Endometrial microvascular endothelial cells (primary cell): ENCODE data around the gene AFF3. TPM values are rescaled to one million over a fixed set of nuclear protein-coding genes. Genes with fewer than 3 reads are reported as not detected.

Experiments
- in situ Hi-C: cut with HindIII; loops from 2 replicates; pipeline ENCODE4 v1.10.0; 2017; ENCODE audit warnings: low sequenced_read_pairs, low pct_unique_long_range_greater_than_20kb; ENCODE audit errors: inconsistent ontology term
- total RNA-seq: library from RNA; depleted of rRNA; stranded (reverse); fragments of >200 nt; gene quantifications from one replicate; pipeline ENCODE4 v1.2.3, GENCODE V29; 2015; ENCODE audit errors: inconsistent ontology term

AFF3 gene
- total RNA-seq, 1 donor from 2014 or later = 19.5 TPM

DNA sequence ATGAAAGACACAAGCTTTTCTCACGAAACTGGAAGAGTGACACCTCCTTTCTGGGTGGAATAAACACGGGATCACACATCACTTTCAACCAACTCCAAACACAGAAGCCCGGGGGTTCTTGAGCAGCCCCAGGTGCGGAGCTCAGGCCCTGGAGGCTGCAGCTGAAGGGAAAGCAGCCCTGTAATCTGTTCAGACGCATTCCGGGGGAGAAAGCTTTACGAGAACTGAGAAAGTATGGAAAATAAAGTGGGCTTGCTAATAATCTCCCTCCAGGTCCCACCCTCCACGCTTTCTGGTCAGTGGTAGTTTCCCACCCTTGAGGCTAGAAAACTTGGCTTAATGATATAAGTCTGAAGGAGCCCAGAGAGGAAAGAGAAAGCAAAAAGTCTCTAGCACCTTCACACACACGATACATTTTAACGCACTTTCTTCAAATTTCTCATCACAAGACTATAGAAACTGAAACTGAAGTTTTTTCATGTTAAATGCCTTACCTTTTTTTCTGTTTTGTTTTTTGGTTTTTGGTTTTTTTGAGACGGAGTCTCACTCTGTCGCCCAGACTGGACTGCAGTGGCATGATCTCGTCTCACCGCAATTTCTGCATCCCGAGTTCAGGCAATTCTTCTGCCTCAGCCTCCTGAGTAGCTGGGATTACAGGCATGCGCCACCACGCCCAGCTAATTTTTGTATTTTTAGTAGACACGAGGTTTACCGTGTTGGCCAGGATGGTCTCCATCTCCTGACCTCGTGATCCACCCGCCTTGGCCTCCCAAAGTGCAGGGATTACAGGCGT, 141.3 kb downstream of the AFF3 start:
- in situ Hi-C loops = no loop called here

DNA sequence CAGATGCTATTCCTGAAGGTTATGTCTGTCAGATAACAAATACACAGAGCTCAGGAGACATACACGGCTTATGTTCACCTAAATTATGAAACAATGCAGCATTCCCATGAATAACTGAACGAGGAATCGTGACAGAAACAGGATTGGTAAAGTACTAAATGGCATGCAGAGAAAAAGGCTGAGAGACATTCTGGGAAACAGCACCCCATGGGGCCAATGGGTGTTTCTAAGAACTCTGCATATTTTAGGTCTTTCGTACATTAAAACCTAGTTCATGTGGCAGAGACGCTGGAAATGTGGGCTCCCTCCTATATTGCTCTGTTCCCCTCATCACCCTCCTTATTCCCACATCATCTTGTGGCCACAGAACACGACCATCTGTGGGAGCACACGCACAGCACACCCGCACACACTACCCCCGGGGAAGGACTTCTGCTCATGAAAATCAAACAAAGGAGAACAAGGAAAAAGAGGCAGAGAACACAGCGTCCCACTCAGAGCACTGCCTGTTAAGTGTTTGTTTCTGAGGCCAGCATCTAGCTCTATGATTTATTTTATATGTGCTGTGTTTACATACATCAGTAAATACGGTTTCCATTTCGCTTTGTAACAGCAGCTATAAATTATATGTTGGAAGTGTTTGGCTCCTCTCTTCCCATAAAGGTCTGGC, 143.6 kb downstream of the AFF3 start:
- in situ Hi-C loops = no loop called here

- in situ Hi-C loops = no loop called here
Observed at GRCh38 chr2:99989905-99990304, 152.5 kb downstream of the AFF3 start.

DNA sequence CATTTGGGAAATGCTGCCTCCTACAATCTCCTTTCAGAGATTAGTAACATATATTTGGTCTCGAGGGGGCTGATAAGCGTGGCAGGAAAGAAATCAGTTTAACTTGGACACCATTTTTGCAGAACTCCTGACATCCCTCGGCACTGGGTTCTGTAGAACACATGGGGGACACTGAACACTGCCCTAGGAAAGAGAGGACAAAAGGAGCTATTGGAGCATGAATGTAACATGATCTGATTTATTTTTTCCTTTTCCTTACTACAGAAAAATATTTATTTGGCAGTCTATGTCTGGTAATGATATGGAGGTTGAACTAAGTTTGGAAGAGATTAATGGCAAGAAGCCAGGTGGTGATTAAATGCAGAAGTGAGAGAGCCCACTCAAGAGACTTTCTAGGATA, 153.8 kb downstream of the AFF3 start:
- in situ Hi-C loops = no loop called here

GRCh38 chr2:99987160-99987559, 155.2 kb downstream of the AFF3 start:
- in situ Hi-C loops = no loop called here

DNA sequence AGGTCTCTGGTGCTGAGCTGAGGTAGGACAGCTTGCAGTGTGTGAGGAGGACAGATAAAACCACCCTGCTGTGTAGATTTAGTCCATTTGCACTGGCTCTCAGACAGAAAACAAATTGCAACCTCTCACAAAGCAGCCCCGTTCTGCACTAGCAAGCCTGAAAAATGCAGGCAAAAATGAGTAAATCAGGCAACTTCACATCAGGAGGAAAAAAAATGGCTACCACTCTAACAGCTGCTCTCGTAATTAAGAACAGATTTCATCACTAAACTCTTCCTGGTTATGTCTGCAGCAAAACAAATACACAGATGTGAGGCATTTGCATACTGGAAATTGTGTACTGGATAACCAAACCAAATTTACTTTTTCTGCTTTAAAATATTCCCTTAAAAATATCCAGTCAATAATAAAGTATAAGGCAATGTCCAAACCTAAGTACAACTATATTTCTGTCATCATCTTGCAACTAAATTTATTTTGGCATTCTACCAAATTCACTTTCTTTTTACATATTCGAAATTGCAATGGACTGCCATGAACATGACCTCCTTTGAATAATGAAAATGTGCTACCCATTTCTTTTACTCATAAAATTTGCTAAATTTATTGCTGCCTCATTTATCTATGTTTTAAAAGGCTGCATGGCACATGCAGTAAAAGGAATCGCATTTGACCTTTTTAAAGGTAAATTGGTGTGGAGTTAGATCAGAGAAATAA, 157.4 kb downstream of the AFF3 start:
- in situ Hi-C loops = no loop called here

GRCh38 chr2:99982744-99983143, 159.6 kb downstream of the AFF3 start:
- in situ Hi-C loops = no loop called here

- in situ Hi-C loops = no loop called here
Observed at GRCh38 chr2:99981840-99982239, 160.6 kb downstream of the AFF3 start.

GRCh38 chr2:99980176-99980575, 162.2 kb downstream of the AFF3 start:
- in situ Hi-C loops = no loop called here

- in situ Hi-C loops = no loop called here
Observed at GRCh38 chr2:99977966-99978365, 164.4 kb downstream of the AFF3 start.

DNA sequence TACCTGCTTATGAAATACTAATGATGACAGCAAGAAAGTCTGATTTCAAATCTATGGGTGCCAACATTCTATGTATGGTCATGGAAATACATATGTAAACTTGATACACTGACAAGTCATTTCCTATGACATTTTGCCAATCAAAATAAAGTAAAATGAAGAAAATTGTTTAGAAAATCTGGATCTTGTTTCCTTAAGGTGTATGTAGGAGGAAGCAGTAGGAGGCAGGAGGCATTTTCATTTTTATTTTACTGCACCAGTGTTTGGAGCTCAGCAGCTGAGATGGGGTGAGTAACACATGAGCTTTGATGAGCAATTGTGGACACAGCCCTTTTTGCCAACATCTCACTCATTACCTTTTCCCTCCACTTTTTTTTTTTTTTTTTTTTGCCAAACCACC, 167.0 kb downstream of the AFF3 start:
- in situ Hi-C loops = no loop called here

GRCh38 chr2:99974682-99975375, 167.6 kb downstream of the AFF3 start:
- in situ Hi-C loops = no loop called here

DNA sequence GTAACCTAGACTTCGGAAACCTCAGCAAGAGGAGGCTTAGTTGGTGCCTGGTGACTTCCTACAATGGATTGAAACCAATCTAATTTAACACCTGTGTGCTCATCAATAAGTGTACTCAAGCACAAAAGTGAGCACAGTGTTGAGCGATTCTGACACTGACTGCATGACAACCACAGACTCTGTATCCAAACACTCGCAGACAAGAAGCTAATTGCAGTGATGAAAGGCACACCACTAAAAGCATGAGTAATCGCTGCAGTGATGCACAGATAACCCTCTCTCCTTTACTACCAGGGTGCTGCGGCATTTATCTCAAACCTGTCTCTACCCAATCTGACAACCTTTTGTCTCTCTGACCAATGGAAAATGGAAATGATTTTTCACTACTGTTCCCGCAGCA, 168.1 kb downstream of the AFF3 start:
- in situ Hi-C loops = no loop called here

- in situ Hi-C loops = no loop called here
Observed at GRCh38 chr2:99971326-99971900, 171.0 kb downstream of the AFF3 start.

GRCh38 chr2:99970292-99970868, 172.0 kb downstream of the AFF3 start:
- in situ Hi-C loops = no loop called here

DNA sequence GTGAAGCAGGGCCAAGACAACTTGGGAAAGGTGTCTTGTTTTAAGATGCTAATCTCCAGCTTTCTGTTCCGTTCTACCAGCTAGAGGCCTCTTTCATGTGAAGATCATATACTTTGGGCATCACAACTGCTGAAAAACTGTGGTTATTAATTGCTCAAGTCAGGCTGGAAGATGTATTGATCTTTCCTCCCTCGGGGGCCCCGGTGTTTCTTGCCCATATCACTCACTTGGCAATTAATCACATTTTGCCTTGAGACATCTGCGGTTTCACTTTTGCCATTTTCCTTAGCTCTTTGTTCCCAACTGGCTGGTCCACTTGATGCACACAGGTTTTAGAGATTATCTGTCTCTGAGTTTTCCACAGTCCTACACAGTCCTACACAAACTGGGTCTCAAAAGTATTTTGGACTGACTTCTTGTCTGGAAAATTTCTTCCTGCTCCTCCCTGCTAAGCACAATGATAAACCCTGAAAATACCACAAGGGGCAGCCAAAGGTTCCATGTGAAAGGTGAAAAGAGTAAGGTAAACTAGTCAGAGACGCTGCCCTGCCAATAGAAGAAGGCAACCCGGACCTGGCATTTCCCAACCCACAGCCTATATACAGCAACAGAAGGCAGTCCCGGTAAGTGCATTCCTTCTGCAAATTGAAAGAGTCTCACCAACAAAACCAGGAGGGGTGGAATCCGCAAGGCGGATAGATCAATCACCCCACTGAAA, 181.0 kb downstream of the AFF3 start:
- in situ Hi-C loops = no loop called here

- in situ Hi-C loops = no loop called here
Observed at GRCh38 chr2:99960790-99961189, 181.6 kb downstream of the AFF3 start.

DNA sequence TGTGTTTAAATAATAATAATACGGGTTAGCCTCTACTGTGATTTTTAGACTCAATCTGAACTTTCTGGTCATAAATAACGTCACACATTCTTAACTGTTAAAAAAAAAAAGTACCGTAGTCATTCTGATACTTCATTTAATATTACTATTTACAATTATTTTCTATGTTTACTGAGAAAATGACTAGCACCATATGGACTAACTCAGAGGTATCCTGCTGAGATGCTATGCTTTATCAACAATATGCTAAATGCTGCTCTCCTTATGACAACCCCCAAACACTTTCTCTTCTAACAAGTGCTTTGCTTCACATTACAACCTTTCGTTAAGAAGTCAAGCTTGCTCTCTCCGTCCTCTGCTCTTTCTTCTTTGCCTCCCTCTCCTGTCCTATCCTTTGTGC, 182.1 kb downstream of the AFF3 start:
- in situ Hi-C loops = no loop called here
